Psoas muscle (tissue), 8 donors: ENCODE measurements around the gene EPHB1. TPM values are rescaled to one million over a fixed set of nuclear protein-coding genes. Genes with fewer than 3 reads are reported as not detected.

Experiments
- ATAC-seq, 4 donors: fragments of 200-7000 bp; cut with Tn5 transposase; one replicate each; pipeline ENCODE4 v1.9.1; 2020; ENCODE audit warnings: moderate library complexity in 3 of 4, mild to moderate bottlenecking in 2 of 4
- DNase-seq, 2 donors: peaks; one replicate each; pipeline ENCODE4 v3.0.0-alpha.2; 2020
- H3K27ac ChIP-seq: fragments of 200-600 bp; one replicate; pipeline ENCODE4 v1.8.0; 2022
- H3K27me3 ChIP-seq, 3 donors: fragments of 200-600 bp in 1 of 3; one replicate each; pipeline versions ENCODE4 v1.6.1 to v1.8.0; 2013 to 2022; ENCODE audit warnings: low read length in 2 of 3, mild to moderate bottlenecking in 2 of 3, moderate library complexity in 1 of 3; ENCODE audit not compliant: insufficient read depth in 3 of 3
- H3K36me3 ChIP-seq, 2 donors: fragments of 200-600 bp in 1 of 2; one replicate each; pipeline versions ENCODE4 v1.6.1 to v1.8.0; 2013 to 2022; ENCODE audit warnings: low read depth in 1 of 2, mild to moderate bottlenecking in 1 of 2, moderate library complexity in 1 of 2; ENCODE audit not compliant: insufficient read depth in 1 of 2
- H3K4me1 ChIP-seq: fragments of 200-600 bp; one replicate; pipeline ENCODE4 v1.8.0; 2022
- H3K4me3 ChIP-seq: fragments of 200-600 bp; one replicate; pipeline ENCODE4 v1.8.0; 2022; ENCODE audit warnings: mild to moderate bottlenecking
- H3K9me3 ChIP-seq: fragments of 200-600 bp; one replicate; pipeline ENCODE4 v1.8.0; 2022
- CTCF ChIP-seq: fragments of 200-600 bp; IDR thresholded peaks from one replicate; pipeline ENCODE4 v1.8.0; 2022; ENCODE audit warnings: antibody characterized with exemption
- WGBS, 3 donors: extraction: QIAGEN DNeasy Blood & Tissue Kit; methylation state at CpG; one replicate each; pipeline versions ENCODE4 v1.1.6 to v1.1.7; 2013; 5-methylcytosine and 5-hydroxymethylcytosine counted together
- intact Hi-C, 2 donors: fragments of 100-400 bp; cut with DNase I; formaldehyde crosslinking; loops; one replicate each; pipeline versions ENCODE4 v1.11.0 to v1.14.2; 2022
- polyA plus RNA-seq, 3 donors: library from polyadenylated mRNA; stranded (reverse); fragments of 200-250 nt; gene quantifications; one replicate each; pipeline ENCODE4 v1.2.3, GENCODE V29; 2013
- total RNA-seq, 4 donors: library from RNA; stranded (reverse); fragmentation: NEBNext Ultra II Directional in 2 of 4; extraction: Animal tissue kit (Norgen Biotek cat#: 25700) in 2 of 4; gene quantifications; one replicate each; pipeline versions ENCODE4 v1.2.1 to v1.2.4, GENCODE V29; 2021 to 2023
- donor health status: healthy with polysubstance abuse.
- donor health status: DM: no; HTN: no; CAD: no; lungs with moderate emphysema.
- donor health status: Bipolar disorder and iron deficiency.
- donor health status: healthy.
- donor health status: DM: yes; HTN: yes; CAD: no.
- donor health status: DM: no; HTN: no; CAD: no.
- donor health status: DM: no; HTN: no; CAD: no.
- donor health status: DM: yes; HTN: yes; CAD: no.

The EPHB1 gene
- total and polyA plus RNA-seq, 7 donors: 0.85 to 6.3 (median 2.0) TPM

GRCh38 chr3:135176881-135177280 is 381.8 kb downstream of the EPHB1 start:
- H3K27ac ChIP-seq: no peak overlapping the region
- WGBS, 3 donors: 81 to 83% (median 82%) methylated on average over 9 of the region's 9 CpGs
- DNase-seq: no peak
- H3K4me3 ChIP-seq: no peak overlapping the region
- no peak for TF ChIP-seq CTCF
- H3K27me3 ChIP-seq: no peaks in the 10 kb centered on the region
- no peak for ATAC-seq
- no peaks in the 10 kb centered on the region for H3K9me3 ChIP-seq
- intact Hi-C loops: no loop called here
- no peaks in the 10 kb centered on the region for H3K36me3 ChIP-seq
- no peaks in the 10 kb centered on the region for H3K4me1 ChIP-seq

GRCh38 chr3:135178566-135178965 is 383.5 kb downstream of the EPHB1 start:
- H3K27me3 ChIP-seq: no peaks in the 10 kb centered on the region
- H3K27ac ChIP-seq: no peak overlapping the region
- DNase-seq: no peak
- no peak for ATAC-seq
- intact Hi-C loops: no loop called here
- TF ChIP-seq CTCF: no peak
- H3K9me3 ChIP-seq: no peaks in the 10 kb centered on the region
- no peaks in the 10 kb centered on the region for H3K4me1 ChIP-seq
- WGBS, 3 donors: 88 to 90% (median 89%) methylated on average over 2 of the region's 2 CpGs
- H3K36me3 ChIP-seq: no peaks in the 10 kb centered on the region
- no peak overlapping the region for H3K4me3 ChIP-seq

GRCh38 chr3:135181408-135181807 is 386.3 kb downstream of the EPHB1 start:
- no peak for DNase-seq
- Histone ChIP-seq H3K9me3 (no peaks in the 10 kb centered on the region), H3K36me3 (no peaks in the 10 kb centered on the region), H3K4me3 (no peak overlapping the region), H3K27ac (no peak overlapping the region), H3K27me3 (no peaks in the 10 kb centered on the region), H3K4me1 (no peaks in the 10 kb centered on the region)
- no peak for TF ChIP-seq CTCF
- no peak for ATAC-seq
- 56 to 73% (median 70%) methylated on average over 3 of the region's 3 CpGs for WGBS, 3 donors
- intact Hi-C loops: no loop called here

GRCh38 chr3:135182364-135182998 is 387.4 kb downstream of the EPHB1 start:
- H3K36me3 ChIP-seq: no peaks in the 10 kb centered on the region
- 83 to 89% (median 87%) methylated on average over 3 of the region's 3 CpGs for WGBS, 3 donors
- no peak for TF ChIP-seq CTCF

GRCh38 chr3:135190658-135191057 is 395.6 kb downstream of the EPHB1 start:
- TF ChIP-seq CTCF: no peak
- no peaks in the 10 kb centered on the region for H3K36me3 ChIP-seq
- no peak overlapping the region for H3K4me3 ChIP-seq
- intact Hi-C loops: no loop called here
- no peaks in the 10 kb centered on the region for H3K9me3 ChIP-seq
- no peak for DNase-seq
- peaks cover 17% of the 10 kb centered on the region for H3K4me1 ChIP-seq
- H3K27me3 ChIP-seq: no peaks in the 10 kb centered on the region
- no peak overlapping the region for H3K27ac ChIP-seq
- 13 to 43% (median 39%) methylated on average over 2 of the region's 2 CpGs for WGBS, 3 donors
- ATAC-seq: peak in 3 of 4 donors; percentile 64 to 81 (median 71)

More at GRCh38 chr3:135182364-135182998, 387.4 kb downstream of the EPHB1 start:
- Histone ChIP-seq H3K4me1 (no peaks in the 10 kb centered on the region), H3K27me3 (no peaks in the 10 kb centered on the region), H3K27ac (no peak overlapping the region), H3K9me3 (no peaks in the 10 kb centered on the region), H3K4me3 (no peak overlapping the region)
- ATAC-seq: no peak
- intact Hi-C loops: no loop called here
- no peak for DNase-seq
